ENCODE measurements around the gene INO80D. TPM values are rescaled to one million over a fixed set of nuclear protein-coding genes. Genes with fewer than 3 reads are reported as not detected.

INO80D gene
- total RNA-seq, 1 experiment from 2014 or later, result 8.8 TPM

GRCh38 chr2:206084870-206085741 is 868 bp downstream of the INO80D start:
- Histone ChIP-seq H3K4me1 (ENCODE audit: insufficient read depth, low read length) (peaks cover 16% of the 10 kb centered on the region), H3K79me2 (ENCODE audit: low read length) (peaks cover 71% of the 10 kb centered on the region), H3K9me3 (ENCODE audit: low read length) (no peaks in the 10 kb centered on the region), H2AFZ (ENCODE audit: low read length) (peak overlapping the region; percentile 81), H4K20me1 (ENCODE audit: low read length) (no peaks in the 10 kb centered on the region), H3F3A (ENCODE audit: low read length, unreplicated experiment) (no peaks in the 10 kb centered on the region), H3K27ac (ENCODE audit: low read length) (peak overlapping the region; percentile 87), H3K9ac (ENCODE audit: low read length) (peak overlapping the region; percentile 98), H3K36me3 (ENCODE audit: low read depth, low read length) (no peaks in the 10 kb centered on the region), H3K4me2 (ENCODE audit: low read length) (peak overlapping the region; percentile 99), H3K9me2 (replicated peaks; ENCODE audit: low read length) (no peaks in the 10 kb centered on the region), H3K27me3 (ENCODE audit: low read length) (no peaks in the 10 kb centered on the region), H3K4me3 (ENCODE audit: low read length) (peak overlapping the region; percentile 95)
- CTCF ChIA-PET, result no interaction called here
- TF ChIP-seq EZH2 (IDR thresholded peaks at IDR 0.05; ENCODE audit: low read length, unreplicated experiment), result no peak
- TF ChIP-seq CTCF (conservative IDR thresholded peaks at IDR 0.05; ENCODE audit: low read depth, low read length), result no peak
- TF ChIP-seq EZH2phosphoT487 (IDR thresholded peaks at IDR 0.05; ENCODE audit: borderline replicate concordance, low read length), result no peak
- ATAC-seq, result peak; percentile 23
- POLR2A ChIA-PET (ENCODE audit: unreplicated experiment), result no interaction called here
- BruUV-seq (replicated peaks), result no TSS peak
- intact Hi-C loops (cut with micrococcal nuclease), result loop anchor here (2.0 to 5.0 kb wide), 3 partner anchors 22 to 63 kb away; no protein-coding TSS in a partner anchor
- DNase-seq, result peak; percentile 19

DNA sequence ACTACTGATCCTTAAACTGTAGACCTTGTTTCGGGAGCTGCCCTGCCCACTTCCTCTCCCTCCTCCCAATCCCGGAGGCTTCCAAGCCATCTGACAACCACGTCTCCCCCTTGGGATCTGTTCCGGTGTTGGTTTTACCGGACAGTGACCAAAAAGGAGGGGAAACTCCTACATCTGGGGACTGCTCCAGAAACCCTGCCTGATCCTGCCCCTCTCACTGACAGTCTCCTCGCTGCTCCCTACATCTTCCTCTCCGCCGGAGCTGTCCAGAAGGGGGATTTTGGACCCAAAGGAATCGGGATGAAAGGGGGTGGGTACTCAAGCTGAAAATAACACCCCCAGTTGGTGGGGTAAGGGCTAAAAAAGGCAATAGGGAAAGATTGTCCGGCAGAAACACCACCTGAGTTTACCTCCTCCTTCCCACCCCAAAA is 1.5 kb downstream of the INO80D start:
- TF ChIP-seq EZH2phosphoT487 (IDR thresholded peaks at IDR 0.05; ENCODE audit: borderline replicate concordance, low read length), result no peak
- TF ChIP-seq CTCF (conservative IDR thresholded peaks at IDR 0.05; ENCODE audit: low read depth, low read length), result no peak
- TF ChIP-seq EZH2 (IDR thresholded peaks at IDR 0.05; ENCODE audit: low read length, unreplicated experiment), result no peak
- Histone ChIP-seq H3K79me2 (ENCODE audit: low read length) (peaks cover 78% of the 10 kb centered on the region), H2AFZ (ENCODE audit: low read length) (peak overlapping the region; percentile 56), H3K9me2 (replicated peaks; ENCODE audit: low read length) (no peaks in the 10 kb centered on the region), H3K9me3 (ENCODE audit: low read length) (no peaks in the 10 kb centered on the region), H3K4me3 (ENCODE audit: low read length) (peak overlapping the region; percentile 95), H4K20me1 (ENCODE audit: low read length) (no peaks in the 10 kb centered on the region), H3K36me3 (ENCODE audit: low read depth, low read length) (no peaks in the 10 kb centered on the region), H3K4me2 (ENCODE audit: low read length) (peak overlapping the region; percentile 99), H3K9ac (ENCODE audit: low read length) (peak overlapping the region; percentile 98), H3K27ac (ENCODE audit: low read length) (peak overlapping the region; percentile 87), H3F3A (ENCODE audit: low read length, unreplicated experiment) (no peaks in the 10 kb centered on the region), H3K4me1 (ENCODE audit: insufficient read depth, low read length) (peaks cover 16% of the 10 kb centered on the region), H3K27me3 (ENCODE audit: low read length) (no peaks in the 10 kb centered on the region)
- CTCF ChIA-PET, result no interaction called here
- ATAC-seq, result peak; percentile 77
- peak; percentile 84 for DNase-seq
- BruUV-seq (replicated peaks), result TSS peak; percentile 48
- POLR2A ChIA-PET (ENCODE audit: unreplicated experiment), result no interaction called here
- intact Hi-C loops (cut with micrococcal nuclease), result loop anchor here (2.0 to 5.0 kb wide), 3 partner anchors 22 to 62 kb away; no protein-coding TSS in a partner anchor
